ENCODE results near the gene GAD1.

The GAD1 gene

DNA sequence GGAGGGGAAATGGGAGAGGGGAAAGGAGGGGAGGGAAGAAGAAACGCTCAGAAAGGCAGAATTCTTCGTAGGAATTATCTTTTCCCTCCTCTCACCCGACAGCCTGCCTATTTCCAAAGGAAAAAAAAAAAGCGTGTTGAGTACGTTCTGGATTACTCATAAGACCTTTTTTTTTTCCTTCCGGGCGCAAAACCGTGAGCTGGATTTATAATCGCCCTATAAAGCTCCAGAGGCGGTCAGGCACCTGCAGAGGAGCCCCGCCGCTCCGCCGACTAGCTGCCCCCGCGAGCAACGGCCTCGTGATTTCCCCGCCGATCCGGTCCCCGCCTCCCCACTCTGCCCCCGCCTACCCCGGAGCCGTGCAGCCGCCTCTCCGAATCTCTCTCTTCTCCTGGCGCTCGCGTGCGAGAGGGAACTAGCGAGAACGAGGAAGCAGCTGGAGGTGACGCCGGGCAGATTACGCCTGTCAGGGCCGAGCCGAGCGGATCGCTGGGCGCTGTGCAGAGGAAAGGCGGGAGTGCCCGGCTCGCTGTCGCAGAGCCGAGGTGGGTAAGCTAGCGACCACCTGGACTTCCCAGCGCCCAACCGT is at the start of gene GAD1:
GAD1 (plus strand) TSS at position 384 of the 589 bp plus-strand sequence. CDS start 1,705 bp downstream, outside the sequence.
- no peak for DNase-seq (ENCODE audit: low read depth, low spot score)
- POLR2A ChIA-PET = no interaction called here
- CTCF ChIA-PET = interaction anchor here (0.7 to 6.0 kb wide), 12 partner anchors 9 to 886 kb away, joined by 3 to 89 read pairs (median 6); no protein-coding TSS in a partner anchor
- TF ChIP-seq, protein P1, sequence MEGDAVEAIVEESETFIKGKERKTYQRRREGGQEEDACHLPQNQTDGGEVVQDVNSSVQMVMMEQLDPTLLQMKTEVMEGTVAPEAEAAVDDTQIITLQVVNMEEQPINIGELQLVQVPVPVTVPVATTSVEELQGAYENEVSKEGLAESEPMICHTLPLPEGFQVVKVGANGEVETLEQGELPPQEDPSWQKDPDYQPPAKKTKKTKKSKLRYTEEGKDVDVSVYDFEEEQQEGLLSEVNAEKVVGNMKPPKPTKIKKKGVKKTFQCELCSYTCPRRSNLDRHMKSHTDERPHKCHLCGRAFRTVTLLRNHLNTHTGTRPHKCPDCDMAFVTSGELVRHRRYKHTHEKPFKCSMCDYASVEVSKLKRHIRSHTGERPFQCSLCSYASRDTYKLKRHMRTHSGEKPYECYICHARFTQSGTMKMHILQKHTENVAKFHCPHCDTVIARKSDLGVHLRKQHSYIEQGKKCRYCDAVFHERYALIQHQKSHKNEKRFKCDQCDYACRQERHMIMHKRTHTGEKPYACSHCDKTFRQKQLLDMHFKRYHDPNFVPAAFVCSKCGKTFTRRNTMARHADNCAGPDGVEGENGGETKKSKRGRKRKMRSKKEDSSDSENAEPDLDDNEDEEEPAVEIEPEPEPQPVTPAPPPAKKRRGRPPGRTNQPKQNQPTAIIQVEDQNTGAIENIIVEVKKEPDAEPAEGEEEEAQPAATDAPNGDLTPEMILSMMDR (IDR thresholded peaks at IDR 0.05; ENCODE audit: insufficient read depth, low read length, missing control alignments) = no peak
- H3K4me3 ChIP-seq (ENCODE audit: low read depth, low read length) = peak within 1 kb of the TSS; percentile 51

DNA sequence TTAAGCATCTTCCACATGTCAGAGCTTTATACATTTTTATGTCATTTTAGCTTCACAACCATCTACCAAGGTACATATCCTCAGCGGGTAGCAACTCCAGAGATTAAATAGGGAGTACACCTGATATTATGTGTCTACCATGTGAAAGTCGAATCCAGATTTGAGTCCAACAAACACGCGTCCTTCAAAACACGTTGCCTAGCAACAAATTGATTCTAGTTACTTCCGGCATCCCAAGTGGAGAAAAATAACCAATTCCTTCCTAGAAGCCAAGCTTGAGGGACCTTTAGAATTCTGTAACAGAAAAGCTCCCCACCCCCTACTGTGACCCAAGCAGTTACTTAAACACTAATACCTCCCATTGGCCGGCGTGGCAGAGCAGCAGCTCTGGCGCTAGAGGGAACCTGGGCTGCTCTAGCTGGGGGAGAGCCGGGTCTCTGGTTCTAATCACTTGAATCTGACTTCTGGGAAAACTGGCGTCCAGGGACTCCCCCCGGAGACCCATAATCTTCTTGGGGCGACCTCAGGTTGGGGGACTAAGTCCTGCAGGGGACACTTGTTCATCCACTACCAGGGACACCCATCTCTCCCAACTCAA is 46.6 kb upstream of the GAD1 start, which contains the start of gene ERICH2:
ERICH2 (plus strand) TSS at position 371 of the 598 bp plus-strand sequence. CDS start 304 bp downstream, outside the sequence.
- CTCF ChIA-PET = interaction anchor here (1.0 to 1.1 kb wide), 4 partner anchors 9 to 42 kb away, joined by 3 to 4 read pairs (median 3); no protein-coding TSS in a partner anchor
- no peak for DNase-seq (ENCODE audit: low read depth, low spot score)
- peak within 1 kb of the TSS; percentile 66 for H3K4me3 ChIP-seq (ENCODE audit: low read depth, low read length)
- POLR2A ChIA-PET = no interaction called here
- TF ChIP-seq, protein P1 (IDR thresholded peaks at IDR 0.05; ENCODE audit: insufficient read depth, low read length, missing control alignments) = peak; percentile 8

DNA sequence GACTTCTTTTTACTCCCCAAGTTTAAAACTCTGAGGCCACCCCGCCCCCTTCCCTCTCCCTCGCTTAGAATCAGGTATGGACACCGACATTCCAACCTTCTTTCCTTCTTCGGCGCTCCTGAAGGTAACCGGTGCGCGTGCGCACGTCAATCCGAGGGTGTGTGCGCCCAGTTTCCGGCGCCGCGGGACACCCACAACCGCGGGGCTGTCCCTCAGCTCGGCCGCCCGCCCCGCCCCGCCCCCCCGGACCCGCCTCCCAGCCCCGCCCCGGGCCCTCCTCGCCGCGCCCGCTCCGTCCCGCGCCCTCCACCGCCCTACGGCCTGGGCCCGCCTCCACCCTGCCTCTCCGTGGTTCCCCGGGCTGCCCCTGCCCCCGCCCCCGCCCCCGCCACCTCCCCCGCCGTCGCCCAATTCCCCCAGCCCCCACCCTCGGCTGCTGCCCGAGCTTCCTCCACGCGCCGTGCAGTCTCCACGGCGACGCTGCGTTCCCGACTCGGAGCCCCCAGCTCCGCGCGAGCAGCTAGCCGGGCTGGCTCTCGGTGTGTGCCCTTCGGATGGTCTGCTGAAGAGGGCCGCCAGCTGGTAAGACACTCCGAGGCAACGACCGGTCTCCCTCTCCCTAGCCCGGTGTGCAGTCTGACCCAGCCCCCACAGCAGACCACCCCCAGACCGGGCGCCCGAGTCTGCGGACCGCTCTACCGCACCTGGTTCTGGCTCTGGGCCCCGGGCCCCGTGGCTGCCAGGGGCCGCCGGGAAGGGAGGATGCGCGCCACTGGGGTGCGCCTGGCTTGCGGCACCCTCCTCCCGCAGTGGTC is 45.9 kb upstream of the GAD1 start:
- ChIA-PET POLR2A (interaction anchor here (0.6 kb wide), 1 partner anchor 156 kb away, joined by 3 read pairs; no protein-coding TSS in a partner anchor), CTCF (interaction anchor here (1.1 kb wide), 2 partner anchors 8 to 32 kb away, joined by 3 read pairs; no protein-coding TSS in a partner anchor)
- DNase-seq (ENCODE audit: low read depth, low spot score) = no peak
- TF ChIP-seq, protein P1 (IDR thresholded peaks at IDR 0.05; ENCODE audit: insufficient read depth, low read length, missing control alignments) = no peak
- H3K4me3 ChIP-seq (ENCODE audit: low read depth, low read length) = peak overlapping the region; percentile 66

DNA sequence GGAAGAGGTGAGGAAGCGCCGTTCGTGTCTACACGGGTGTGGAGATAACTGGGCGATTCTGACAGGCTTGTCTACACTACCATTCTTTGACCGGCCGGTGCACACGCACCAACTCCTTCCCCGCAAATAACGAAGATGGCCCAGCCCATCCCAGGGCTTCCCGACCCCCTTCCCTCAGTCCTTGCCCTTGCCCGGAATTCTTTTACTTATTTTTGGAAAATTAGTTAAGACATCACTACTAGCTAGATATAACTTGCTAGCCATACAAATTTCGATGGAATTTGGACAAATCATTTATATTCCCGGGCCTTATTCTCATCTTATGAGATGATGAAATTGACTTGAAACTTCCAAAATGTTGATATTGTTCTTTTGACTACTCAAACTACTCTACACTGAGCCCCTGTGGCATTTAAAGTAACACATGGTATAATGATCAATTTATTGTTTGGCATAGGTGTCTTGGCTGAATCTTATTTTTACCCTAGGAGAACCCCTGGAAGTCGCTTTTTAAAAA is 45.2 kb upstream of the GAD1 start:
- DNase-seq (ENCODE audit: low read depth, low spot score) = no peak
- TF ChIP-seq, protein P1 (IDR thresholded peaks at IDR 0.05; ENCODE audit: insufficient read depth, low read length, missing control alignments) = no peak
- CTCF ChIA-PET = interaction anchor here (1.0 to 1.3 kb wide), 2 partner anchors 41 to 362 kb away, joined by 3 to 5 read pairs; no protein-coding TSS in a partner anchor
- POLR2A ChIA-PET = no interaction called here
- peak overlapping the region; percentile 66 for H3K4me3 ChIP-seq (ENCODE audit: low read depth, low read length)

DNA sequence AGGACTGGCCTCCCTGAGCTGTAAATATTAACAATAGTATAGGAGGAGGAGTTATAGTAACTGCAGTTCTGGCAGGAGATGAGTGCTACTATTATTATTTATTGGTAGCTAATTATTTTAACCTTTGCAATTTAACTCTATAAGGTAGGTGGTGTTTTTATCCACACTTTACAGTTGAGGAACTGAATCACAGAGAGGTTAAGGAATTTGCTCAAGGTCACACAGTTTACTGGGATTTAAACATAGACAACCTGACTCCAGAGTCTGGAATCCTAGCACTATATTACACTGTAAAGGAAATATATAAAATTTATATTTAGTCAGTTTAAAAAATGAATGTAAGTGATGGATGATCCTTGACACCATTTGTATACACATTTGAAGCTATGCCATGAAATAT is 44.4 kb upstream of the GAD1 start:
- H3K4me3 ChIP-seq (ENCODE audit: low read depth, low read length) = no peak overlapping the region
- TF ChIP-seq, protein P1 (IDR thresholded peaks at IDR 0.05; ENCODE audit: insufficient read depth, low read length, missing control alignments) = no peak
- CTCF ChIA-PET = interaction anchor here (1.0 to 1.3 kb wide), 2 partner anchors 40 to 363 kb away, joined by 3 to 5 read pairs; no protein-coding TSS in a partner anchor
- no peak for DNase-seq (ENCODE audit: low read depth, low spot score)
- POLR2A ChIA-PET = no interaction called here

Measured in AG04449 (cell line).